ENCODE results near the gene CAST. TPM values are rescaled to one million over a fixed set of nuclear protein-coding genes. Genes with fewer than 3 reads are reported as not detected.

CAST gene
- total and polyA plus RNA-seq, 2 donors (not counting 3 experiments of a cell fraction or from before 2014, with no cell fraction given): 33.7 to 194 TPM

GRCh38 chr5:96636046-96636445 is 26.1 kb upstream of the CAST start:
- no TSS peak for BruUV-seq (replicated peaks)
- H3K4me3 ChIP-seq (replicated peaks in 1 of 3; ENCODE audit: insufficient read depth in 1 of 3, low read depth in 1 of 3, low read length in 3 of 3): no peak overlapping the region
- no peaks in the 10 kb centered on the region for H3K4me1 ChIP-seq (ENCODE audit: control insufficient read depth, extremely low read depth, insufficient read depth, low read length)
- H3K9me3 ChIP-seq (replicated peaks; ENCODE audit: control insufficient read depth, insufficient read depth, low read length): no peaks in the 10 kb centered on the region
- FAIRE-seq (no peak), DNase-seq (ENCODE audit: low read depth, low spot score) (no peak)
- no peaks in the 10 kb centered on the region for H3K9me1 ChIP-seq (replicated peaks; ENCODE audit: control insufficient read depth, extremely low read depth, insufficient read depth, low read length)
- no peak overlapping the region for H3K9ac ChIP-seq (replicated peaks; ENCODE audit: extremely low read depth, insufficient read depth, low read length)
- POLR2A ChIA-PET: interaction anchor here (0.6 kb wide), 1 partner anchor 19 kb away, joined by 9 read pairs; no protein-coding TSS in a partner anchor
- no peaks in the 10 kb centered on the region for H3K27me3 ChIP-seq (ENCODE audit: control insufficient read depth in 2 of 2, insufficient read depth in 2 of 2, low read length in 2 of 2)
- CTCF ChIA-PET: interaction anchor here (1.1 to 1.6 kb wide), 4 partner anchors 11 to 51 kb away, joined by 3 to 7 read pairs (median 4); partner anchors contain the start of gene CAST
- no peak overlapping the region for H3K4me2 ChIP-seq (ENCODE audit: insufficient read depth, low read length)
- H3K79me2 ChIP-seq (ENCODE audit: control insufficient read depth, insufficient read depth, low read length): no peaks in the 10 kb centered on the region
- no peak overlapping the region for H2AFZ ChIP-seq (ENCODE audit: low read depth, low read length)
- H3K36me3 ChIP-seq (ENCODE audit: control insufficient read depth in 2 of 2, extremely low read depth in 1 of 2, insufficient read depth in 2 of 2, low read length in 2 of 2): no peaks in the 10 kb centered on the region
- intact Hi-C loops (cut with micrococcal nuclease): no loop called here
- no peaks in the 10 kb centered on the region for H4K20me1 ChIP-seq (replicated peaks; ENCODE audit: control insufficient read depth, extremely low read depth, insufficient read depth, low read length)
- H3K27ac ChIP-seq (ENCODE audit: insufficient read depth, low read depth, low read length): no peak overlapping the region
- dilution Hi-C loops (cut with MboI; ENCODE audit: extremely low pct_ligation_motif_present, low sequenced_read_pairs): no loop called here
- TF ChIP-seq EZH2 (IDR thresholded peaks at IDR 0.05; ENCODE audit: borderline replicate concordance, low read depth, low read length, severe bottlenecking): no peak
- TF ChIP-seq POLR2AphosphoS5 (IDR thresholded peaks at IDR 0.05; ENCODE audit: insufficient read depth, low read depth, low read length): no peak
- TF ChIP-seq GATA2 (IDR thresholded peaks at IDR 0.05; ENCODE audit: insufficient read depth, insufficient read length, low read depth, low read length): no peak
- TF ChIP-seq, protein P1, sequence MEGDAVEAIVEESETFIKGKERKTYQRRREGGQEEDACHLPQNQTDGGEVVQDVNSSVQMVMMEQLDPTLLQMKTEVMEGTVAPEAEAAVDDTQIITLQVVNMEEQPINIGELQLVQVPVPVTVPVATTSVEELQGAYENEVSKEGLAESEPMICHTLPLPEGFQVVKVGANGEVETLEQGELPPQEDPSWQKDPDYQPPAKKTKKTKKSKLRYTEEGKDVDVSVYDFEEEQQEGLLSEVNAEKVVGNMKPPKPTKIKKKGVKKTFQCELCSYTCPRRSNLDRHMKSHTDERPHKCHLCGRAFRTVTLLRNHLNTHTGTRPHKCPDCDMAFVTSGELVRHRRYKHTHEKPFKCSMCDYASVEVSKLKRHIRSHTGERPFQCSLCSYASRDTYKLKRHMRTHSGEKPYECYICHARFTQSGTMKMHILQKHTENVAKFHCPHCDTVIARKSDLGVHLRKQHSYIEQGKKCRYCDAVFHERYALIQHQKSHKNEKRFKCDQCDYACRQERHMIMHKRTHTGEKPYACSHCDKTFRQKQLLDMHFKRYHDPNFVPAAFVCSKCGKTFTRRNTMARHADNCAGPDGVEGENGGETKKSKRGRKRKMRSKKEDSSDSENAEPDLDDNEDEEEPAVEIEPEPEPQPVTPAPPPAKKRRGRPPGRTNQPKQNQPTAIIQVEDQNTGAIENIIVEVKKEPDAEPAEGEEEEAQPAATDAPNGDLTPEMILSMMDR (IDR thresholded peaks at IDR 0.05; ENCODE audit: extremely low read depth in 1 of 2, insufficient read depth in 1 of 2, low read depth in 1 of 2, low read length in 2 of 2): no peak
- TF ChIP-seq, protein P2, sequence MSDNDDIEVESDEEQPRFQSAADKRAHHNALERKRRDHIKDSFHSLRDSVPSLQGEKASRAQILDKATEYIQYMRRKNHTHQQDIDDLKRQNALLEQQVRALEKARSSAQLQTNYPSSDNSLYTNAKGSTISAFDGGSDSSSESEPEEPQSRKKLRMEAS (IDR thresholded peaks at IDR 0.05; ENCODE audit: insufficient read depth, insufficient read length): no peak
- TF ChIP-seq MYC (IDR thresholded peaks at IDR 0.05; ENCODE audit: low read depth, low read length): no peak
- TF ChIP-seq JUN (IDR thresholded peaks at IDR 0.05; ENCODE audit: borderline replicate concordance, insufficient read depth, insufficient read length, low read depth): no peak
- no peak for TF ChIP-seq POLR2A (IDR thresholded peaks at IDR 0.05; ENCODE audit: low read depth, low read length)
- no peak for TF ChIP-seq FOS (IDR thresholded peaks at IDR 0.05; ENCODE audit: borderline replicate concordance, insufficient read depth, low read length)

Measured in endothelial cell of umbilical vein (primary cell).